K562 treated with DMSO at 1 percent for 4 hours (cell line): ENCODE measurements around the gene DCAF12. TPM values are rescaled to one million over a fixed set of nuclear protein-coding genes. Genes with fewer than 3 reads are reported as not detected.

ENCODE experiments used
- total RNA-seq: library from RNA; unstranded; fragments of 300-600 nt; gene quantifications from 2 replicates; pipeline ENCODE4 v1.2.3, GENCODE V29; 2022; ENCODE audit not compliant: insufficient read depth

Gene DCAF12
- total RNA-seq: 26.0 and 28.4 TPM in 2 replicates

GRCh38 chr9:34126207-34127034 is at the start of gene DCAF12:
DCAF12 (minus strand) TSS chr9:34126698; CDS start chr9:34126431, 267 bp downstream.

GRCh38 chr9:34048727-34049629 is 77.5 kb downstream of the DCAF12 start, which contains the start of gene UBAP2:
UBAP2 (minus strand) TSS chr9:34048887; CDS start chr9:34017148, 31,739 bp downstream.

Other genes with a start within 250 kb of the DCAF12 start
- 30.8 and 40.7 TPM in 2 replicates for gene UBAP2, start 77.8 kb downstream of the DCAF12 start, total RNA-seq
- gene UBAP1, start 52.3 kb upstream of the DCAF12 start, total RNA-seq: 18.9 and 23.6 TPM in 2 replicates
- gene KIF24, start 202.6 kb upstream of the DCAF12 start, total RNA-seq: 2.6 and 3.1 TPM in 2 replicates
- gene NUDT2, start 202.9 kb upstream of the DCAF12 start, total RNA-seq: 13.2 and 17.4 TPM in 2 replicates